K562 (cell line): ENCODE measurements around the gene FMNL1.

ENCODE experiments used
- CHCHD3 ChIP-seq: fragments of 250-450 bp; sonication (Bioruptor Pico); IDR thresholded peaks from 2 replicates; pipeline ENCODE4 v2.1.2; 2022; ENCODE audit warnings: mild to moderate bottlenecking
- FOSL1 ChIP-seq: fragments of 200-800 bp; sonication (Bioruptor generic); conservative IDR thresholded peaks from 2 replicates; pipeline ENCODE4 v1.6.1; 2016; ENCODE audit warnings: missing genetic modification characterization, missing compliant biosample characterization
- HES1 ChIP-seq: fragments of 450-650 bp; IDR thresholded peaks from 2 replicates; pipeline ENCODE4 v1.6.1; 2016; ENCODE audit warnings: low read depth, mild to moderate bottlenecking, moderate library complexity
- TF ChIP-seq, protein P1 (sequence below), 3 experiments: IDR thresholded peaks in 2 of 3; conservative IDR thresholded peaks in 1 of 3; 2 replicates each; pipeline ENCODE4 v1.5.1; 2011 to 2012; ENCODE audit warnings: low read length in 3 of 3, mild to moderate bottlenecking in 3 of 3, control low read depth in 2 of 3, improper control_type of control experiment in 1 of 3, inconsistent platforms in 1 of 3, low read depth in 1 of 3, mixed read lengths in 1 of 3, moderate library complexity in 1 of 3; ENCODE audit not compliant: insufficient read depth in 2 of 3
- TF ChIP-seq, protein P2 (sequence below): sonication (generic); formaldehyde crosslinking; IDR thresholded peaks from 2 replicates; pipeline ENCODE4 v1.8.0; 2022; ENCODE audit warnings: mild to moderate bottlenecking, missing genetic modification reagents

DNA sequence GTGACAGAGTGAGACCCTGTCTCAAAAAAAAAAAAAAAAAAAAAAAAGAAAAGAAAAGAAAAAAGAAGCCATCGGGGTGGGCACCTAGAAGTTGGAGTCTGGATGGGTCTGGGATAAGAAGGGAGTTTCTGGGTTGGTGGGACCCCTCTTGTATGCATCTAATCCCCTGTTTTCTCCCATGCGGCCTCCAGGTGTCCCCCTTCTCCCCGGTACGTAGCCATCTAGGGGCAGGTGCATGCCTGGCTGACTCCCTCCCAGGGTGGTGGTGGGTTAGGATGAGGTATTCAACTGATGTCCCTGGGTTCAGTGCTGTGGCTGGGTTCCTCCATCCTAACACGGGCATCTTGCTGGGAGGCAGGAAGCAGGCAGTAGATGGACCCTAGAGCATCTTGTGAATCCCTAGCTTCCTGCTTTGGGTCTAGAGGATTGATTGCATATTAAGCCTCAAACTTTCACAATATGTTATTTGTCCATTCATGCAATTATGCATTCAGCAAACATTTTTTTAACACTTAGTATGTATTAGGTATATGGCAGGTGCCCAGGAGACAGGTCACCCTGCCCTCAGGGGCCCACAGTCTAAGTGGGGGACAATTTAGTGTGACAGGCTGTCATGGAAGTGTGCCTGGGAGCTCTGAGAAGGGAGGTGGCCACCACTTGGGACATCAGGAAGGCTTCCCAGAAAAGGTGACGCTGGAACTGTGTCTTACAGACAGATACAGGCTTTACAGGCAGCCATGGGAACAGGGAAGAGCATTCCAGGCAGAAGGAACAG is 13.1 kb downstream of the FMNL1 start:
- TF ChIP-seq, protein P1, sequence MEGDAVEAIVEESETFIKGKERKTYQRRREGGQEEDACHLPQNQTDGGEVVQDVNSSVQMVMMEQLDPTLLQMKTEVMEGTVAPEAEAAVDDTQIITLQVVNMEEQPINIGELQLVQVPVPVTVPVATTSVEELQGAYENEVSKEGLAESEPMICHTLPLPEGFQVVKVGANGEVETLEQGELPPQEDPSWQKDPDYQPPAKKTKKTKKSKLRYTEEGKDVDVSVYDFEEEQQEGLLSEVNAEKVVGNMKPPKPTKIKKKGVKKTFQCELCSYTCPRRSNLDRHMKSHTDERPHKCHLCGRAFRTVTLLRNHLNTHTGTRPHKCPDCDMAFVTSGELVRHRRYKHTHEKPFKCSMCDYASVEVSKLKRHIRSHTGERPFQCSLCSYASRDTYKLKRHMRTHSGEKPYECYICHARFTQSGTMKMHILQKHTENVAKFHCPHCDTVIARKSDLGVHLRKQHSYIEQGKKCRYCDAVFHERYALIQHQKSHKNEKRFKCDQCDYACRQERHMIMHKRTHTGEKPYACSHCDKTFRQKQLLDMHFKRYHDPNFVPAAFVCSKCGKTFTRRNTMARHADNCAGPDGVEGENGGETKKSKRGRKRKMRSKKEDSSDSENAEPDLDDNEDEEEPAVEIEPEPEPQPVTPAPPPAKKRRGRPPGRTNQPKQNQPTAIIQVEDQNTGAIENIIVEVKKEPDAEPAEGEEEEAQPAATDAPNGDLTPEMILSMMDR (IDR thresholded peaks at IDR 0.05 in 2 of 3, conservative IDR thresholded peaks at IDR 0.05 in 1 of 3; ENCODE audit: insufficient read depth in 2 of 3, low read depth in 1 of 3, low read length in 3 of 3), result peak; percentile 67 to 87 (median 68)
- TF ChIP-seq, protein P2, sequence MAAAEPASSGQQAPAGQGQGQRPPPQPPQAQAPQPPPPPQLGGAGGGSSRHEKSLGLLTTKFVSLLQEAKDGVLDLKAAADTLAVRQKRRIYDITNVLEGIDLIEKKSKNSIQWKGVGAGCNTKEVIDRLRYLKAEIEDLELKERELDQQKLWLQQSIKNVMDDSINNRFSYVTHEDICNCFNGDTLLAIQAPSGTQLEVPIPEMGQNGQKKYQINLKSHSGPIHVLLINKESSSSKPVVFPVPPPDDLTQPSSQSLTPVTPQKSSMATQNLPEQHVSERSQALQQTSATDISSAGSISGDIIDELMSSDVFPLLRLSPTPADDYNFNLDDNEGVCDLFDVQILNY, result no peak
- TF ChIP-seq HES1 (no peak), FOSL1 (no peak), CHCHD3 (no peak)
